ENCODE results near the gene FBXW9. TPM values are rescaled to one million over a fixed set of nuclear protein-coding genes. Genes with fewer than 3 reads are reported as not detected.

Gene FBXW9
- total and polyA plus RNA-seq, 2 of the 8 experiments (the other 6 are each of a cell fraction or from before 2014, with no cell fraction given): 10.8 to 30.1 TPM

DNA sequence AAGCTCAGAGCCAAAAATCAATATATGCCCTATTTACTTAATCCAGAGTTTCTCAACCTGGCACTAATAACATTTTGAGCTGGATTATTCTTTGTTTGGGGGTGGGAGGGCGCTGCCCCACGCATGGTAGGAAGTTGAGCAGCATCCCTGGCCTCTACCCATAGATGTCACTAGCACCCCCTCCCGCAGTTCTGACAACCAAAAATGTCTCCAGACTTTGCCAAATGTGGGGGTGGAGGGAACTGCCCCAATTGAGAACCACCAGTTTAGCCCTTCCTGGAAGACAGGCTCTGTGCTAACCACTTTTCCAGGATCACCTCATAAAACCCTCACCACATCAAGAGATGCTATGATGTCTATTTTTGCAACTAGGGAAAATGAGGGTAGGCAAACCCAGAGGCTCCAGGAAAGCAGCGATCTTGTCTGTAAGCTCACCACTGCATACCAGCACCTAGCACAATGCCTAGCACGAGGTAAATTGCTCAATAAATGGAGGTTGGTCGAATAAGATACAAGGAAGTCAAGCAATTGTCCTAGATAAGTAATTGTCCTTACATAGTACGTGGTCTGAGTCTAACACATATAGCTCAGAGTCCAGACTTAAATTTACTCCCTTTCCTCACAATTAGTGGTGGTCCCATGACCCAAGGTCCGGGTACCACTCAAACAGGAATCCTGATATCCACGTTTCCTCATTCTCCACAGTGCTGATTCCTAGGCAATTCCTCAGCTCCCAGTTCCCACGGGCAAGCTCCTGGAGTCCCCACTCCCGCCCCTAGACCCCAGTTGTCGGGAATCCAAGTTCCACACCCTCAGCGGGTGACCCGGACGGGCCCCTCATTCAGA, 37.2 kb upstream of the FBXW9 start (continued):
- TF ChIP-seq, protein P1, sequence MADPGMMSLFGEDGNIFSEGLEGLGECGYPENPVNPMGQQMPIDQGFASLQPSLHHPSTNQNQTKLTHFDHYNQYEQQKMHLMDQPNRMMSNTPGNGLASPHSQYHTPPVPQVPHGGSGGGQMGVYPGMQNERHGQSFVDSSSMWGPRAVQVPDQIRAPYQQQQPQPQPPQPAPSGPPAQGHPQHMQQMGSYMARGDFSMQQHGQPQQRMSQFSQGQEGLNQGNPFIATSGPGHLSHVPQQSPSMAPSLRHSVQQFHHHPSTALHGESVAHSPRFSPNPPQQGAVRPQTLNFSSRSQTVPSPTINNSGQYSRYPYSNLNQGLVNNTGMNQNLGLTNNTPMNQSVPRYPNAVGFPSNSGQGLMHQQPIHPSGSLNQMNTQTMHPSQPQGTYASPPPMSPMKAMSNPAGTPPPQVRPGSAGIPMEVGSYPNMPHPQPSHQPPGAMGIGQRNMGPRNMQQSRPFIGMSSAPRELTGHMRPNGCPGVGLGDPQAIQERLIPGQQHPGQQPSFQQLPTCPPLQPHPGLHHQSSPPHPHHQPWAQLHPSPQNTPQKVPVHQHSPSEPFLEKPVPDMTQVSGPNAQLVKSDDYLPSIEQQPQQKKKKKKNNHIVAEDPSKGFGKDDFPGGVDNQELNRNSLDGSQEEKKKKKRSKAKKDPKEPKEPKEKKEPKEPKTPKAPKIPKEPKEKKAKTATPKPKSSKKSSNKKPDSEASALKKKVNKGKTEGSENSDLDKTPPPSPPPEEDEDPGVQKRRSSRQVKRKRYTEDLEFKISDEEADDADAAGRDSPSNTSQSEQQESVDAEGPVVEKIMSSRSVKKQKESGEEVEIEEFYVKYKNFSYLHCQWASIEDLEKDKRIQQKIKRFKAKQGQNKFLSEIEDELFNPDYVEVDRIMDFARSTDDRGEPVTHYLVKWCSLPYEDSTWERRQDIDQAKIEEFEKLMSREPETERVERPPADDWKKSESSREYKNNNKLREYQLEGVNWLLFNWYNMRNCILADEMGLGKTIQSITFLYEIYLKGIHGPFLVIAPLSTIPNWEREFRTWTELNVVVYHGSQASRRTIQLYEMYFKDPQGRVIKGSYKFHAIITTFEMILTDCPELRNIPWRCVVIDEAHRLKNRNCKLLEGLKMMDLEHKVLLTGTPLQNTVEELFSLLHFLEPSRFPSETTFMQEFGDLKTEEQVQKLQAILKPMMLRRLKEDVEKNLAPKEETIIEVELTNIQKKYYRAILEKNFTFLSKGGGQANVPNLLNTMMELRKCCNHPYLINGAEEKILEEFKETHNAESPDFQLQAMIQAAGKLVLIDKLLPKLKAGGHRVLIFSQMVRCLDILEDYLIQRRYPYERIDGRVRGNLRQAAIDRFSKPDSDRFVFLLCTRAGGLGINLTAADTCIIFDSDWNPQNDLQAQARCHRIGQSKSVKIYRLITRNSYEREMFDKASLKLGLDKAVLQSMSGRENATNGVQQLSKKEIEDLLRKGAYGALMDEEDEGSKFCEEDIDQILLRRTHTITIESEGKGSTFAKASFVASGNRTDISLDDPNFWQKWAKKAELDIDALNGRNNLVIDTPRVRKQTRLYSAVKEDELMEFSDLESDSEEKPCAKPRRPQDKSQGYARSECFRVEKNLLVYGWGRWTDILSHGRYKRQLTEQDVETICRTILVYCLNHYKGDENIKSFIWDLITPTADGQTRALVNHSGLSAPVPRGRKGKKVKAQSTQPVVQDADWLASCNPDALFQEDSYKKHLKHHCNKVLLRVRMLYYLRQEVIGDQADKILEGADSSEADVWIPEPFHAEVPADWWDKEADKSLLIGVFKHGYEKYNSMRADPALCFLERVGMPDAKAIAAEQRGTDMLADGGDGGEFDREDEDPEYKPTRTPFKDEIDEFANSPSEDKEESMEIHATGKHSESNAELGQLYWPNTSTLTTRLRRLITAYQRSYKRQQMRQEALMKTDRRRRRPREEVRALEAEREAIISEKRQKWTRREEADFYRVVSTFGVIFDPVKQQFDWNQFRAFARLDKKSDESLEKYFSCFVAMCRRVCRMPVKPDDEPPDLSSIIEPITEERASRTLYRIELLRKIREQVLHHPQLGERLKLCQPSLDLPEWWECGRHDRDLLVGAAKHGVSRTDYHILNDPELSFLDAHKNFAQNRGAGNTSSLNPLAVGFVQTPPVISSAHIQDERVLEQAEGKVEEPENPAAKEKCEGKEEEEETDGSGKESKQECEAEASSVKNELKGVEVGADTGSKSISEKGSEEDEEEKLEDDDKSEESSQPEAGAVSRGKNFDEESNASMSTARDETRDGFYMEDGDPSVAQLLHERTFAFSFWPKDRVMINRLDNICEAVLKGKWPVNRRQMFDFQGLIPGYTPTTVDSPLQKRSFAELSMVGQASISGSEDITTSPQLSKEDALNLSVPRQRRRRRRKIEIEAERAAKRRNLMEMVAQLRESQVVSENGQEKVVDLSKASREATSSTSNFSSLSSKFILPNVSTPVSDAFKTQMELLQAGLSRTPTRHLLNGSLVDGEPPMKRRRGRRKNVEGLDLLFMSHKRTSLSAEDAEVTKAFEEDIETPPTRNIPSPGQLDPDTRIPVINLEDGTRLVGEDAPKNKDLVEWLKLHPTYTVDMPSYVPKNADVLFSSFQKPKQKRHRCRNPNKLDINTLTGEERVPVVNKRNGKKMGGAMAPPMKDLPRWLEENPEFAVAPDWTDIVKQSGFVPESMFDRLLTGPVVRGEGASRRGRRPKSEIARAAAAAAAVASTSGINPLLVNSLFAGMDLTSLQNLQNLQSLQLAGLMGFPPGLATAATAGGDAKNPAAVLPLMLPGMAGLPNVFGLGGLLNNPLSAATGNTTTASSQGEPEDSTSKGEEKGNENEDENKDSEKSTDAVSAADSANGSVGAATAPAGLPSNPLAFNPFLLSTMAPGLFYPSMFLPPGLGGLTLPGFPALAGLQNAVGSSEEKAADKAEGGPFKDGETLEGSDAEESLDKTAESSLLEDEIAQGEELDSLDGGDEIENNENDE (IDR thresholded peaks at IDR 0.05; ENCODE audit: insufficient replicate concordance, low read length): no peak
- TF ChIP-seq, protein P2, sequence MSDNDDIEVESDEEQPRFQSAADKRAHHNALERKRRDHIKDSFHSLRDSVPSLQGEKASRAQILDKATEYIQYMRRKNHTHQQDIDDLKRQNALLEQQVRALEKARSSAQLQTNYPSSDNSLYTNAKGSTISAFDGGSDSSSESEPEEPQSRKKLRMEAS (IDR thresholded peaks at IDR 0.05): 0 out of 2 replicates have a peak, but pooled peaks have one; percentile 12
- peak; percentile 12 to 25; a peak in 2 of 4 replicates for TF ChIP-seq RAD21 (IDR thresholded peaks at IDR 0.05 in 1 of 2, conservative IDR thresholded peaks at IDR 0.05 in 1 of 2; ENCODE audit: low read depth in 2 of 2, low read length in 2 of 2)
- TF ChIP-seq SIN3A (conservative IDR thresholded peaks at IDR 0.05 in 1 of 2, IDR thresholded peaks at IDR 0.05 in 1 of 2; ENCODE audit: low read depth in 1 of 2, low read length in 2 of 2): peak in 1 of 2 experiments; percentile 38; a peak in 2 of 4 replicates

All from H1 (cell line).